ENCODE measurements around the gene NMRAL1.

Gene NMRAL1

DNA sequence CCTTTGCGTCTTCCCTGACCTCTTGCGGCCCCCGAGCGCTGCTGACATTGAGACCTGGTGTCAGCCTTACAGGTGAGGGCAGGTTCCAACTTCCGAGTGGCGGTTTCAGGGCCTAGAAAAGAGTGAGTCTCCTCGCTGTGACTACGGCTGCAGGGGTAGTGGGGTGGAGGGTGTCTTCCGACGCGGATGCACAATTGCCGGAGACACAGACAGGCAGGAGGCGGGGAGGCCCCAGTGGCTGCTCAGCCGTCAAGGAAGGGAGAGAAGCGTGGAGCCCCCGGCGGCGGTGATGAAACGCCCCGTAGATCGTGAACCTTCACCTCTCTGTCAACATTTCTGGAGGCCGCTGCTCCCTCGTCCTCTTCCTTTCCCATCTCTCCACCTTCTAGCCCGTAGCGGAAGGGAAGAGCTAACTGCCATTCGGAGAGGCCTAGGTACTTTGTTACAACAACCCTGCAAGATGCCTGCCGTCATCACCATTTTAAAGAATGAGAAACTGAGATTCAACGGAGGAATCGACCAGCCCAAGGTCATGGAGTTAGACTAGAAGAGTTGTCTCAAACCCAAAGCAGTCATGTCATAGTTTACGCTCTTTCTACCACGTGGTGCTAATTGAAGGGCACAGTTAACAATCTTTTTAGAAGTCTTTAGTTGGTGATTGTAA, 48.3 kb downstream of the NMRAL1 start:
- DNase-seq (ENCODE audit: low spot score) = no peak

DNA sequence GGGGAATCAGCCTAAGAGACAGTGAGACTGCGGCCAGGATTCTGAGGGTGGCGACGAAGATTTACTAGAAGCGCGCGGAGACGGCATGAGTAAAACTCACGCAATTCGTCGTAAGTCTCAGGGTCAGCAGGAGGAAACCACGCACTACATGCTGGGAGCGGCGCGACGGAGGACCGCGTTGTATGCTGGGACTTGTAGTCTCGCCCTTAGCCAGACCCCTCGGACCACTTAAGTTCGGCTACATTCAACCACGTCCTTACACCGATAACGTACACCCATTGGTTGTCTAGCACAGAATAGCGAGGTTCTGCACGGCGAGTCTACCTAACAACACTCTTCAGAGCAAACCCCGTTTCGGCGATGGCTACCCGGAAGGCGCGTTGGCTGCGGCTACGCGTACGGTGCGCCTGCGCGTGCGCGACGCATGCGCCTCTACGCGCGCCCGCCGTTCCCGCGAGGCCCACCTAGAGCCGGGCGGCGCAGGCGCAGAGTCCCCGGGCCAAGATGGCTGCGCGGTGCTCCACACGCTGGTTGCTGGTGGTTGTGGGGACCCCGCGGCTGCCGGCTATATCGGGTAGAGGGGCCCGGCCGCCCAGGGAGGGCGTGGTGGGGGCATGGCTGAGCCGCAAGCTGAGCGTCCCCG, 48.9 kb downstream of the NMRAL1 start, which contains the start of gene DNAJA3:
DNAJA3 (plus strand) TSS at position 491 of the 643 bp plus-strand sequence; CDS start at position 505, 14 bp downstream.
- DNase-seq (ENCODE audit: low spot score) = peak; percentile 92

DNA sequence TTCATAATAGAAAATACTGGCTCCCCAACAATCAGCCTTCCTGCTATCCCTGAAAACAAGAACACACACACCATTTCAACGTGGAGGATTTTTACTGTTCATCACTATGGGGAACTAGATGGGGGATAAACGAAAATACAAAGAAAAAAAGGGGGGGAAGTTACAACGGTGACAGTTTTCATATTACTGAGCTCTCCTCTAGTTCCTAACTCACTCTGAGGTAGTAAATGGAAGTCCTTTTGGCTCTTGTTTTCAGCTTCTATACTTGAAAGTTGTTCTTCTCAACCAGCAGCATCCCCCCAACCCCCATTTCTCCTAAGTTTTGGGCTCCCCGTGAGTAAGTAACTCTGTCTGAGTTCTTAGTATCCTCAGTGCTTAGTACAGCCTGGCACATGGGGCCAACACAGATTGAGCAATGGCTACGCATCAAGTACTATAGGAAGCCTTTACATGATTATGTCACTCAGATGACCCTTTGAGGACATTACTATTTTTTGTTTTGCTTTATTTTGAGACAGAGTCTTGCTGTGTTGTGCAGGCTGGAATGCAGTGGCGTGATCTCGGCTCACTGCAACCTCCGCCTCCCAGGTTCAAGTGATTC, 53.8 kb downstream of the NMRAL1 start:
- no peak for DNase-seq (ENCODE audit: low spot score)

DNA sequence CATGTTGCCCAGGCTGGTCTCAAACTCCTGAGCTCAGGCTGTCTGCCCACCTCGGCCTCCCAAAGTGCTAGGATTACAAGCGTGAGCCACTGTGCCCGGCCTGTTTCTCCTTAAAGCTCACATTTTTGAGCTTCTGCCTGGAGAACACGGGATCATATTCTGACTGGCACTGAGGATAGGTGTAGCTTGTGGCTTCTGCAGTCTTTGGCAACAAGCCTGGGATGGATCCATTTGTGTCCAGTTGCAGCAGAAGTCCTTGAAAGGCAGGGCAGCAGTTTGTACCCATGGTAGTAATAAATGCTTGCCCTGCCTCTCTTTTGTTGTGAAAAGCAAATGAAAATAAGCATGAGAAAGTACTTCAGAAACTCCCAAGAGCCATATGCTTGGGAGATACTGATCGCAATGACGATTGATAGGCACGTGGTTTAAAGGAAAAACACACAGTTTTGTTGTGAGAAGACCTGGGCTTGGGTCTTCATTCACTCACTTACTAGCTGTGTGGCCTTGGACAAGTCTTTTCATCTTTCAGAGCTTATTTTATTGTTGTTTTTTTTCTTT, 54.9 kb downstream of the NMRAL1 start:
- no peak for DNase-seq (ENCODE audit: low spot score)

DNA sequence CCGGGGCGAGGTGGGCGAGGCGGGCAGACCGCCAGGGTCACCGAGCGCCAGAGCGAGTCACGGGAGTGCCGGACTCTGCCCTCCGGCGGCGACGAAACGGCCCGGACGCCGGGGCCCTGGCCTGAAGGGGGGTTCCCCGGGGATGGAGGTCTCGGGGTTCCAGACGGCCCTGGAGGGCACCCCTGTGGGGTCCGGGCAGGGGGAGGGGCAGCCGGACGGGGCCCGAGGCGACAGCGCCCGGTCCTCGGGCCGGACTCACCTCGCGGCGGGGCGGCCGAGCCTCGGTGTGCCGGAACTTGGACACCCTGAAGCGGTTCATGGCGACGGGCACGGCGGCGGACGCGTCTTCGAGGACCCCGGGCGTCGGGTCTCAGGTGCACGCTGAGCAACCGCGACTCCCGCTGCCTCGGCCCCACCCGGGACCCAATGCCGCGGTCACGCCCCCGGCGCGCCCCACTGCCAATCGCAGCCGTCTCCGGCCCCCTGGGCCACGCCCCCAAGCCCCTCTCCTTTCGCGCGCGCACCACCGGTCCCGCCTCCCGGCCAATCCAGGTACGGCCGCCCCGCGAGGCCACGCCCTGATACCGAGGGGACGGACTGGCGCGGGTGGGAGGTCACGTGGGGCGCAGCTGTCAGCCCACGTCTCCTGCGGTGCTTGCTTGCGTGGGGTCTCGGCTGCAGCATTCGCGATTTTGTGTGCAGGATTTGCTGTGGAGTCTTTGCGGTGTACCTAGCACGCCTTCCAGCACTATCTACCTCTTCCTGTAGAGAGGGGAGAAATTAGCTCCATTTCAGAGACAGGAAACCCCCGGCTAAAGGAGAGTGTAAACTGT, 58.0 kb downstream of the NMRAL1 start, which contains the start of gene CORO7:
CORO7 (minus strand) TSS at position 397 of the 833 bp plus-strand sequence; CDS start at position 319, 78 bp downstream.
- DNase-seq (ENCODE audit: low spot score) = peak; percentile 98

DNA sequence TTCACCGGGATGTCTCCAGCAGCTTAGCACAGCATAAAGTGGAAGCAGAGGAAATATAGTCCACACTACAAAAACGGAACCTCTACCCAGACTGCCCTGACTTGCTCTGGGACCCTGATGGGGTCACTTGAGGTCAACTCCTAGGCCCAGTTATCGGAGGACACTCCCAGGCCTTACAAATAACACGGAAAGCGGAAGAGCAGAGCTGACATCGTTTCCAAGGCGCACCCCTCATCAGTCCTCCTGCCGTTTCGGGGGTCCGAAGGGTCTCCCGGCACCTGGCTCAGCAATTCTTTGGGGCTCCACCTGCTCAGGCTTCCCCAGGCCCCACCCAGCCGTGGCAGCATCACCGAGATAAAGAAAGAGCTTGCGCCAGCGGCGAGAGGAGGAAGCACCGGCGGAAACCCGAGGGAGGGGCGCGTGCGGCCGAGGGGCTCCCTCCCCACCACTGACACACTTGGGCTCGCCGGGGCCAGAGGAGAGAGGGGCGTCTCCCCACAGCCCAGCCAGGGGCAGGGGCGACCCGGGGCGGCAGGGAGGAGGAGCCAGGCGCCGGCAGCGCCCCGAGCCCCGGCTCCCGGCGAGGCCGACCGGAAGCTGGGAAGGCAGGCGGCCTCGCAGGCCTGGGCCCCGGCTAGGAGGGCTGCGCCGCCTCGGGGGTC, 58.8 kb downstream of the NMRAL1 start:
- DNase-seq (ENCODE audit: low spot score) = peak; percentile 62

DNA sequence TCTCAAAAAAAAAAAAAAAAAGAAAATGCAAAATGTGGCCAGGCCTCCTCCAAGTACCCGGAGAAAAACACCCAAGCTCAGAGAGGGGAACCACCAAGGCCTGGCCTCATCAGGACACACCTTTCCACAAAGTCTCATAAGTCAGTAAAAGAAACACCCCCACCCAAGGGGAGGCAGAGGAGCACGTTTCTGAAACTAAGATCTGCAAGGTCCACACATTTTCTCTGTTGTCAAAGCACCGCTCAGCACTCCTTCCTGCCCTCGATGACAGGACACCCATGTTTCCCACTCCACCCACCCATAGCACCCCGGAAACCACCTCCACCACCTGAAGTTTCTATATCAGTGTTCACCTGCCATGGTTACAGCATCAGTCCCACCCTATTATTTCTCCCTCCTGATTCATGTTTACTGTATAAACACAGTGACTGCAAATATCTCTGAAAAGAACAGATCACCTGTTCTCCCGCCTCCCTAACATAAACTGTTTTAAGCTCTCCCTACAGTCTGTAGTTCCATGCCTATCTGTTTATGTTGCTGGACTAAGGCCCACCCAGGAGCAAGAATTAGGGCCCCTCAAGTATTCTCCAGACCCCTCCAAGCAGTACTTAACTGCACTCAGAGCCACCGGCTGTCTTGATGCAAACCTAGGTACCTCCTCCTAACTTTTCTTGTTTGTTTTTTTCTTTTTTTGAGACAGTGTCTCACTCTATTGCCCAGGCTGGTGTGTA, 60.1 kb downstream of the NMRAL1 start:
- DNase-seq (ENCODE audit: low spot score) = peak; percentile 85

DNA sequence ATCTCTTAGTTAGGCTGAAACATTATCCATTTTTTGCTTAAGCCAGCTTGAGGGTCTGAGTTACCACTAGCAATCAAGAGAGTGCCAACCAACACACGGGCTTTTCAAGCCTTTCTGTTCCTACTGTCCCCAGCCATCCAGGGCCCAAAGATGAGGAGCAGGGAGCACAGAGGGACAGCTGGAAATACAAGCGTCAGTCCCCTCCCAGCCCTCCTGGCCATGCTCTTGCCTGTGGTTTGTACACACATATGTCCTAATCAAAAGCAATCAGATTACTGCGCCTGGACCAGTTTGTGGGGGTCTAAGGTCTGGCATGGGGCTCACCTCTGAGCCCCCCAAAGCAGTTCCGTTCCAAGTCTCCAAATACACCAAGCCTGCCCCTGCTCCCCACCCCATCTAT, 61.6 kb downstream of the NMRAL1 start:
- no peak for DNase-seq (ENCODE audit: low spot score)

DNA sequence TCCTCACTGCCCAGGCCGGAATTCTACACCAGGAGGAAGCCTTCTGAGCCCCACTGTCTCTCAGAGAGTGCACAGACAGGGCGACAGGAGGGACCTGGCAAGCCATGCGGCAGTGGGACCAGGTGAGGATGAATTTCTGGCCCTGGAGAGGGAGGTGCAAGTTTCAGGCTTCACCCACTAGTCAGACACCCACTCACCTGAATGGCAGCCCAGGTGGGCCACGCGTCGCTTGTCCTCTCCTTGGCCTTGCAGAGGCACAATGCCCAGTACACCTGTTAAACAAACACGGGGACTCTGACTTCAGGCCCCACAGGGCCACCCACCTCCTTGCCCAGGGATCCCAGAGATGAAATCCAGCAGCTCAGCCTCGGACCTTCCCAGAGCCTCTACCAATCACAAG, 62.3 kb downstream of the NMRAL1 start:
- no peak for DNase-seq (ENCODE audit: low spot score)
